Mucosa of descending colon (tissue), 3 donors: Measurements from ENCODE around the gene PIGU. TPM values are rescaled to one million over a fixed set of nuclear protein-coding genes. Genes with fewer than 3 reads are reported as not detected.

Source experiments
- ATAC-seq: fragments of 200-7000 bp; cut with Tn5 transposase; one replicate; pipeline ENCODE4 v1.9.1; 2020; ENCODE audit warnings: mild to moderate bottlenecking, moderate library complexity
- DNase-seq, 3 donors: peaks; one replicate each; pipeline ENCODE4 v3.0.0-alpha.2; 2020
- H3K36me3 ChIP-seq: fragments of 200-600 bp; one replicate; pipeline ENCODE4 v1.8.0; 2021; ENCODE audit warnings: low read depth, mild to moderate bottlenecking
- H3K4me1 ChIP-seq: fragments of 200-600 bp; one replicate; pipeline ENCODE4 v1.8.0; 2021; ENCODE audit warnings: low read depth, mild to moderate bottlenecking
- H3K4me3 ChIP-seq: fragments of 200-600 bp; one replicate; pipeline ENCODE4 v1.8.0; 2021; ENCODE audit warnings: mild to moderate bottlenecking
- H3K9me3 ChIP-seq: fragments of 200-600 bp; one replicate; pipeline ENCODE4 v1.8.0; 2021; ENCODE audit warnings: mild to moderate bottlenecking
- intact Hi-C, 2 donors: fragments of 100-400 bp; cut with DNase I in 1 of 2; cut with micrococcal nuclease in 1 of 2; formaldehyde crosslinking; loops; one replicate each; pipeline versions ENCODE4 v1.11.0 to v1.11.1; 2022; cut with DNase I, micrococcal nuclease
- total RNA-seq, 3 donors: library from RNA; stranded (reverse); fragmentation: NEBNext Ultra II Directional in 2 of 3; extraction: Animal tissue kit (Norgen Biotek cat#: 25700) in 2 of 3; gene quantifications; one replicate each; pipeline versions ENCODE4 v1.2.1 to v1.2.4, GENCODE V29; 2021 to 2023
- TF ChIP-seq, protein P1 (sequence below): fragments of 200-600 bp; IDR thresholded peaks from one replicate; pipeline ENCODE4 v1.8.0; 2022; ENCODE audit warnings: antibody characterized with exemption, mild to moderate bottlenecking
- donor health status: DM: no; HTN: no; CAD: no; lungs with moderate emphysema.
- donor health status: DM: no; HTN: no; CAD: no.
- donor health status: DM: no; HTN: yes; CAD: no.

The PIGU gene
- total RNA-seq, 3 donors from 2014 or later = 14.4 to 26.3 (median 24.3) TPM

DNA sequence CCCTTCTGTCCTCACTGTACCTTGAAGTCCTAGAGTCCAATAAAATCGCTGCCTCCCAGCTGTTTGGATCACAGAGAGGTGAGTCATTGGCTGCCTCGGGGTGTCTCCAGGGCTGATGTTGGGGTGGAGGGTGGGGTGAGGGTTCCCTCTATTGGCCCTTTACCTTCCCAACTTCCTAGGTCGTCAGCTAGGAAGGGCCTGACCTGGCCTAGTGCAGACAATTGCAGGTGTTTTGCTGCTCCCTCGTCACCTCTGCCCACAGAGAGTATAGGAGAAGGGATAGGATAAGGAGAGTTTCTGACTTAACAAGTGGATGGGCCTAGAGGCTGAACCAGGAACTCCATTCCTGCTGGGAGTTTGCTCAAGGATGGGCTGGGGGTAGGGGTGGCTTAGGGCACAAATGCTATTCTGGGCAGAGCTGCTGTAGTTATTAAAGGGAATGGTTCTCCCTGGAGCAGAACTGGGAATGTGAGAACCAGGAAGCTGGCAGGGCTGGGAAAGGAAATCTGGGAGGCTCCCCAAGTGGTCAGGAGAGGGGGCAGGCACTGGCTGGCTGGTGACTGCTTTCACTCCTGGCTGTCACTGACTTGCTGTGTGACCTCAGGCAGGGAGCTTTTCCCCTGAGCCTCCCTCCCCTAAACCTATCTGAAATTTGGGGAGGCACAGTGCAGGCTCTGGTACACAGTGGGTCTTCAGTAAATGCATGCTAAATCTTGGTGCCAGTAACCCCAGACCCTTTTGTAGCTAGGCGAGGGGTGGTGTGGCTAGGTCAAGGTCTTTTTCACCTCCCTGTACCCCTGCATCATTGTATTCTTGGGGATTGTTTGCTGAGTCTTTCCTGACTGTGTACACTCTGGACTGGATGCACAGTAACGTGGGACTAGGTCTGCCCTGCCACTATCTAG, 28.8 kb upstream of the PIGU start:
- intact Hi-C loops = loop anchor here in 1 of 2 donors (5.0 kb wide), 1 partner anchor 128 kb away; no protein-coding TSS in a partner anchor
- no peak overlapping the region for H3K4me3 ChIP-seq
- DNase-seq (peak; percentile 72 to 73 (median 73)), ATAC-seq (peak; percentile 48)
- TF ChIP-seq, protein P1, sequence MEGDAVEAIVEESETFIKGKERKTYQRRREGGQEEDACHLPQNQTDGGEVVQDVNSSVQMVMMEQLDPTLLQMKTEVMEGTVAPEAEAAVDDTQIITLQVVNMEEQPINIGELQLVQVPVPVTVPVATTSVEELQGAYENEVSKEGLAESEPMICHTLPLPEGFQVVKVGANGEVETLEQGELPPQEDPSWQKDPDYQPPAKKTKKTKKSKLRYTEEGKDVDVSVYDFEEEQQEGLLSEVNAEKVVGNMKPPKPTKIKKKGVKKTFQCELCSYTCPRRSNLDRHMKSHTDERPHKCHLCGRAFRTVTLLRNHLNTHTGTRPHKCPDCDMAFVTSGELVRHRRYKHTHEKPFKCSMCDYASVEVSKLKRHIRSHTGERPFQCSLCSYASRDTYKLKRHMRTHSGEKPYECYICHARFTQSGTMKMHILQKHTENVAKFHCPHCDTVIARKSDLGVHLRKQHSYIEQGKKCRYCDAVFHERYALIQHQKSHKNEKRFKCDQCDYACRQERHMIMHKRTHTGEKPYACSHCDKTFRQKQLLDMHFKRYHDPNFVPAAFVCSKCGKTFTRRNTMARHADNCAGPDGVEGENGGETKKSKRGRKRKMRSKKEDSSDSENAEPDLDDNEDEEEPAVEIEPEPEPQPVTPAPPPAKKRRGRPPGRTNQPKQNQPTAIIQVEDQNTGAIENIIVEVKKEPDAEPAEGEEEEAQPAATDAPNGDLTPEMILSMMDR = peak; percentile 7
- H3K9me3 ChIP-seq = no peaks in the 10 kb centered on the region
- H3K4me1 ChIP-seq = peaks cover 38% of the 10 kb centered on the region
- no peaks in the 10 kb centered on the region for H3K36me3 ChIP-seq

DNA sequence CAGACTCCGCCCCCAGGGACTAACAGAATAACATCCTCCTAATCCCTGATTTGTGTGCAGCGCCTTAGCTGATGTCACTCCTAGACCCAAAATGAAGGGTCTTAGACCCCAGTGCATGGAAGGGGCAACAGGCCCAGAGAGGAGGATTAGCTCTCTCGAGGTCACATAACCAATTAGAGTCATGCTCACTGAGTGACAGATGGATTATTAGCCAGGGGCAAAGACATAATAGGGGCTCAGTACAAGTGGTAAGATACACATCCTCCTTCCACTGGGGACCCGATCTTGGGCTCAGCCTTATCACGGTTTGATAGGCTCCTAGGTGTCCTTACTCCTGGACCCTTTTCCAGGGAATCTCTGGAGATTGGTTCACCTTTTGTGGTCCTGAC, 28.1 kb upstream of the PIGU start:
- intact Hi-C loops = loop anchor here in 1 of 2 donors (5.0 kb wide), 1 partner anchor 128 kb away; no protein-coding TSS in a partner anchor
- peak overlapping the region; percentile 72 for H3K4me3 ChIP-seq
- H3K36me3 ChIP-seq = no peaks in the 10 kb centered on the region
- no peak for ATAC-seq
- no peak for DNase-seq
- H3K9me3 ChIP-seq = no peaks in the 10 kb centered on the region
- H3K4me1 ChIP-seq = peaks cover 32% of the 10 kb centered on the region
- TF ChIP-seq, protein P1 = no peak

DNA sequence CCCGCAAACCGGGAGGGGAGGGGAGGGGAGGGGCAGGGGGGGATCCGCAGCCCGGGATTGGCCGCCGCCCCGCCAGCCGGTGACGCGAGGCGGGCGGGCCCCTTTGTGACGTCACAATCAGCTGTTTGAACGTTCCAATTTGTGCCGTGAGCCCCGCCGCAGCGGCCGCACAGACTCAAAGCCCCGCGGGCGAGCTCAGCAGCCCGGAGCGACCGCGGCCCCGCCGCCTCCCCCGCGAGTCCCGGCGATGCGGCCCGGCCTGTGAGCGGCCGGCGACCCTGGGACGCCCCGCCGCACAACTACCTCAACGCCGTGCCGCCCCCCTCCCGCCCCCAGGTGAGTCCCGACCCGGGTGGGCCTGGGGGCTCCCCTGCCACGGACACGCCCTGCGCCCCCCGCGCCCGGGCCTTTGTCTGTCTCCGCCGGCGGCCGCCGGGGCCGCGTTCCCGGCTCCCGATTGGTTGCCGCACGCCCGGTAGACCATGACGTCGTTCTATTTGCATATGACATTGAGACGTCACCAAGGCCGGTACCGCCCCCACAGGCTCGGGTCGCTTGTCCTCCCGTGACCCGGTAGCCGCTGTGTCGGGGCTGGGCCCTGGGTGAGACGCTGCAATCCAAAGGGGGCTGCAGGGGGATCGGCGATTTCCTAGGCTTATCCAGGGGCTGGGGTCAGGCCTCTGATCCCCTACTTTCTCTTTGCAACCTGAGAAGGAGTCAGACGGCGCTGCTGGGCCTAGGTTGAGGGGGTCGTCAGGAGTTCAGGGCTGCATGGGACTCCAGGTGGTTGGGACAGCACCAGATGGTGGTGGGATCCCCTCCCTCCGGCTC, 27.5 kb upstream of the PIGU start, which contains the start of gene TP53INP2:
Gene TP53INP2 (plus strand): TSS at position 168 of the 831 bp plus-strand sequence. CDS start 4,396 bp downstream, outside the sequence.
- TF ChIP-seq, protein P1 = no peak
- ATAC-seq = peak; percentile 74
- Histone ChIP-seq H3K9me3 (no peaks in the 10 kb centered on the region), H3K4me1 (peaks cover 32% of the 10 kb centered on the region), H3K4me3 (peak within 1 kb of the TSS; percentile 72), H3K36me3 (no peaks in the 10 kb centered on the region)
- peak; percentile 95 to 97 (median 96) for DNase-seq
- intact Hi-C loops = loop anchor here in 1 of 2 donors (5.0 kb wide), 1 partner anchor 127 kb away; no protein-coding TSS in a partner anchor

DNA sequence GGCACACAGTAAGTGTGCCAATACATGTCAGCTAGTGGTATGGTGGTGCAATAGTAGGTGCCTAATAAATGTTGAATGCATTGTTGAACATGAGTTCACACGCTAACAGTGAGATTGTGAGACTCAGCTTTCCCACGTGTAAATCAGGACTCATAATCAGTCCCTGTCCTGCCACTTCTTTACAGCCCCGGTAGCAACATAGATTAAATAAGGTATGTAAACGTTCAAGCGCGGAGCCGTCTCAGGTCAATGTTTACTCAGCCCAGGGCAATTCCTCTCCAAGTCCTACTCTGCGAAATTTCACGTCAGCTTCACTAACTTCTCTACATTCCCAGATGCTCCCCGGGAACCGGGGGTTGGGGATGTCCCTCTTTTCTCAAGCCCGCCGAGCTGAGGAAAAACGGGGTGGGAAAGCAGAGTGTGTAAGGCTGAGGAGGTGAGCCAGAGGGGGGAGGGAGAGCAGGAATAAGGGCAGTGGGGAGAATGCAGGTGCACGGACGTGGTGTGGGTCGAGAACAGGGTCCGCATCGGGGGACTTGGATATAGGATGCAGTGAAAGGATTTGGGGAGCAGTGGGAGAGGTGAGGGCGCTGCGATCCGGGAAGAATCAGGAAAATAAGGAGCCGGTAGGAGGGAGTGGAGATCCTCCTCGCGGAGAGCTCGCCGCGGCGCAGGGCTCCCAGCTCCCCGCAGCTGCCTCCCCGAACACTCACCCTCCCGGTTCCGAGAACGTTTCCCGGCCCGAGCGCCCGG, 26.7 kb upstream of the PIGU start:
- TF ChIP-seq, protein P1 = no peak
- H3K36me3 ChIP-seq = no peaks in the 10 kb centered on the region
- H3K4me1 ChIP-seq = peaks cover 30% of the 10 kb centered on the region
- H3K4me3 ChIP-seq = peak overlapping the region; percentile 72
- no peaks in the 10 kb centered on the region for H3K9me3 ChIP-seq
- peak; percentile 57 to 69 (median 68) for DNase-seq
- ATAC-seq = peak; percentile 31
- intact Hi-C loops = no loop called here

DNA sequence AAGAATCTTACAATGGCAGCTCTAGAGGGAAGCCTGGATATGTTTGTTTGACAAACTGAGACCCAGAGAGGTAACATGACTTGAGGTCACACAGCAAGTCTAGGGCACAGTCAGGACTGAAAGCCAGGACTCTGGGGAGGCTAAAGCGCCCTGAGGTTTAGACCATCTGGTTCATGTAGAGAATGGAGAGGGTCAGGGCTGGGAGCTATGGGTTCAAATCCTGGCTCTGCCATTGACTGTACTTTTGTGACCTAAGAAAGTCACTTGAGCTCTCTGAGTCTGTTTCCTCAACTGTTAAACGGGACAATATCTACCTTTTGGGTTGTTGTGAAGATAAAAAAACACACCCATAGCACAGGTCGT, 26.1 kb upstream of the PIGU start:
- H3K9me3 ChIP-seq = no peaks in the 10 kb centered on the region
- TF ChIP-seq, protein P1 = no peak
- DNase-seq = no peak
- H3K4me3 ChIP-seq = no peak overlapping the region
- H3K4me1 ChIP-seq = peaks cover 30% of the 10 kb centered on the region
- ATAC-seq = no peak
- intact Hi-C loops = no loop called here
- H3K36me3 ChIP-seq = no peaks in the 10 kb centered on the region
